Tibial nerve (tissue), 4 donors: Measurements from ENCODE around the gene CNIH4.
A peak's percentile ranks its signal among the peaks of the same experiment; 100 is the strongest.

ENCODE experiments used
- EP300 ChIP-seq, 2 donors: sonication (generic); formaldehyde crosslinking; IDR thresholded peaks; one replicate each; pipeline ENCODE4 v1.6.1; 2017; ENCODE audit warnings: antibody characterized with exemption in 2 of 2, mild to moderate bottlenecking in 1 of 2
- POLR2A ChIP-seq, 2 donors: fragments of 450-650 bp; IDR thresholded peaks; one replicate each; pipeline ENCODE4 v1.6.1; 2017; ENCODE audit warnings: antibody characterized with exemption in 2 of 2, mild to moderate bottlenecking in 2 of 2, moderate library complexity in 2 of 2
- TF ChIP-seq, protein P1 (sequence below), 5 experiments: fragments of 200-600 bp in 3 of 5; fragments of 450-650 bp in 2 of 5; sonication (generic) in 3 of 5; IDR thresholded peaks; one replicate each; pipeline ENCODE4 v1.5.1; 2016 to 2019; ENCODE audit warnings: antibody characterized with exemption in 5 of 5, mild to moderate bottlenecking in 3 of 5, moderate library complexity in 2 of 5

- TF ChIP-seq, protein P1, sequence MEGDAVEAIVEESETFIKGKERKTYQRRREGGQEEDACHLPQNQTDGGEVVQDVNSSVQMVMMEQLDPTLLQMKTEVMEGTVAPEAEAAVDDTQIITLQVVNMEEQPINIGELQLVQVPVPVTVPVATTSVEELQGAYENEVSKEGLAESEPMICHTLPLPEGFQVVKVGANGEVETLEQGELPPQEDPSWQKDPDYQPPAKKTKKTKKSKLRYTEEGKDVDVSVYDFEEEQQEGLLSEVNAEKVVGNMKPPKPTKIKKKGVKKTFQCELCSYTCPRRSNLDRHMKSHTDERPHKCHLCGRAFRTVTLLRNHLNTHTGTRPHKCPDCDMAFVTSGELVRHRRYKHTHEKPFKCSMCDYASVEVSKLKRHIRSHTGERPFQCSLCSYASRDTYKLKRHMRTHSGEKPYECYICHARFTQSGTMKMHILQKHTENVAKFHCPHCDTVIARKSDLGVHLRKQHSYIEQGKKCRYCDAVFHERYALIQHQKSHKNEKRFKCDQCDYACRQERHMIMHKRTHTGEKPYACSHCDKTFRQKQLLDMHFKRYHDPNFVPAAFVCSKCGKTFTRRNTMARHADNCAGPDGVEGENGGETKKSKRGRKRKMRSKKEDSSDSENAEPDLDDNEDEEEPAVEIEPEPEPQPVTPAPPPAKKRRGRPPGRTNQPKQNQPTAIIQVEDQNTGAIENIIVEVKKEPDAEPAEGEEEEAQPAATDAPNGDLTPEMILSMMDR (IDR thresholded peaks at IDR 0.05): no peak
- peak in 1 of 2 donors; percentile 39 for TF ChIP-seq EP300 (IDR thresholded peaks at IDR 0.05)
- no peak for TF ChIP-seq POLR2A (IDR thresholded peaks at IDR 0.05)
Observed at GRCh38 chr1:224380003-224380402, 23.3 kb downstream of the CNIH4 start.
